Thyroid gland (tissue), 4 donors: Measurements from ENCODE around the gene RTRAF. TPM values are rescaled to one million over a fixed set of nuclear protein-coding genes. Genes with fewer than 3 reads are reported as not detected.

Experiments used
- DNase-seq, 2 donors: peaks; one replicate each; pipeline ENCODE4 v3.0.0-alpha.2; 2019
- H3K27ac ChIP-seq, 3 donors: fragments of 200-600 bp; sonication (generic); 1 replicate in 2 of 3; 2 replicates in 1 of 3; pipeline ENCODE4 v1.5.1; 2016 to 2019; ENCODE audit warnings: mild to moderate bottlenecking in 1 of 3, moderate library complexity in 1 of 3
- H3K27me3 ChIP-seq: fragments of 200-600 bp; sonication (generic); one replicate; pipeline ENCODE4 v1.5.1; 2019
- H3K36me3 ChIP-seq, 2 donors: fragments of 200-600 bp; sonication (generic); one replicate each; pipeline ENCODE4 v1.5.1; 2016 to 2019
- H3K4me1 ChIP-seq, 2 donors: fragments of 200-600 bp; sonication (generic); one replicate each; pipeline ENCODE4 v1.5.1; 2017 to 2019
- H3K4me3 ChIP-seq, 3 donors: fragments of 200-600 bp; sonication (generic); replicated peaks in 1 of 3; 1 replicate in 2 of 3; 2 replicates in 1 of 3; pipeline ENCODE4 v1.5.1; 2016; ENCODE audit warnings: mild to moderate bottlenecking in 1 of 3
- H3K9me3 ChIP-seq: fragments of 200-600 bp; sonication (generic); one replicate; pipeline ENCODE4 v1.5.1; 2017
- CTCF ChIP-seq, 6 experiments: fragments of 200-600 bp in 3 of 6; fragments of 450-650 bp in 3 of 6; sonication (generic) in 3 of 6; IDR thresholded peaks; one replicate each; pipeline ENCODE4 v1.5.1; 2016 to 2019; ENCODE audit warnings: antibody characterized with exemption in 6 of 6, mild to moderate bottlenecking in 2 of 6, inconsistent platforms in 1 of 6, moderate library complexity in 1 of 6
- POLR2A ChIP-seq, 2 donors: fragments of 450-650 bp; IDR thresholded peaks; one replicate each; pipeline ENCODE4 v1.6.1; 2017; ENCODE audit warnings: antibody characterized with exemption in 2 of 2, mild to moderate bottlenecking in 2 of 2, moderate library complexity in 1 of 2
- WGBS, 2 donors: methylation state at CpG; one replicate each; pipeline ENCODE4 v1.1.5; 2017; 5-methylcytosine and 5-hydroxymethylcytosine counted together
- intact Hi-C: fragments of 100-400 bp; cut with DNase I; formaldehyde crosslinking; loops from one replicate; pipeline ENCODE4 v1.15.1; 2023
- total RNA-seq, 4 donors: library from RNA; depleted of rRNA; stranded (reverse); fragments of >200 nt; gene quantifications; one replicate each; pipeline ENCODE4 v1.2.3, GENCODE V29; 2016

The RTRAF gene
- total RNA-seq, 4 donors from 2014 or later = 42.9 to 84.2 (median 51.6) TPM

- H3K4me1 ChIP-seq = peaks cover 7 to 9% of the 10 kb centered on the region in 2 donors
- DNase-seq = no peak
- intact Hi-C loops = no loop called here
- no peaks in the 10 kb centered on the region for H3K27me3 ChIP-seq
- peaks cover 27 to 49% of the 10 kb centered on the region in 2 donors for H3K36me3 ChIP-seq
- H3K27ac ChIP-seq = peak overlapping the region in 1 of 3 donors; percentile 9
- TF ChIP-seq CTCF (IDR thresholded peaks at IDR 0.05) (no peak), POLR2A (IDR thresholded peaks at IDR 0.05) (no peak)
- H3K9me3 ChIP-seq = no peaks in the 10 kb centered on the region
- 81% methylated on average over 3 of the region's 3 CpGs for WGBS, 2 donors
- no peak overlapping the region for H3K4me3 ChIP-seq
Measured at GRCh38 chr14:52000019-52000582, 10.8 kb downstream of the RTRAF start.

- TF ChIP-seq POLR2A (IDR thresholded peaks at IDR 0.05) (no peak), CTCF (IDR thresholded peaks at IDR 0.05) (no peak)
- WGBS, 2 donors = 77 to 78% methylated on average over 3 of the region's 3 CpGs
- H3K27ac ChIP-seq = no peak overlapping the region
Measured at GRCh38 chr14:52000696-52001095, 11.3 kb downstream of the RTRAF start.

GRCh38 chr14:52002542-52002941 is 13.2 kb downstream of the RTRAF start:
- peak overlapping the region in 1 of 3 donors; percentile 15 for H3K27ac ChIP-seq
- intact Hi-C loops = no loop called here
- no peak for DNase-seq
- whole genome bisulfite sequencing, 2 donors = 77 to 84% methylated on average over 4 of the region's 4 CpGs
- peaks cover 41 to 56% of the 10 kb centered on the region in 2 donors for H3K36me3 ChIP-seq
- peaks cover 21 to 24% of the 10 kb centered on the region in 2 donors for H3K4me1 ChIP-seq
- TF ChIP-seq POLR2A (IDR thresholded peaks at IDR 0.05) (no peak), CTCF (IDR thresholded peaks at IDR 0.05) (no peak)
- H3K4me3 ChIP-seq = no peak overlapping the region
- H3K9me3 ChIP-seq = no peaks in the 10 kb centered on the region
- no peaks in the 10 kb centered on the region for H3K27me3 ChIP-seq

More at GRCh38 chr14:52000696-52001095, 11.3 kb downstream of the RTRAF start:
- H3K9me3 ChIP-seq = no peaks in the 10 kb centered on the region
- H3K4me1 ChIP-seq = peaks cover 7 to 9% of the 10 kb centered on the region in 2 donors
- intact Hi-C loops = no loop called here
- peaks cover 33 to 51% of the 10 kb centered on the region in 2 donors for H3K36me3 ChIP-seq
- DNase-seq = no peak
- H3K4me3 ChIP-seq = no peak overlapping the region
- no peaks in the 10 kb centered on the region for H3K27me3 ChIP-seq

- 79 to 82% methylated on average over 3 of the region's 3 CpGs for WGBS, 2 donors
- DNase-seq = no peak
- intact Hi-C loops = no loop called here
- peaks cover 23 to 25% of the 10 kb centered on the region in 2 donors for H3K4me1 ChIP-seq
- TF ChIP-seq CTCF (IDR thresholded peaks at IDR 0.05) (no peak), POLR2A (IDR thresholded peaks at IDR 0.05) (no peak)
- H3K36me3 ChIP-seq = peaks cover 46 to 61% of the 10 kb centered on the region in 2 donors
- peak overlapping the region in 1 of 3 donors; percentile 69 for H3K27ac ChIP-seq
- H3K4me3 ChIP-seq = no peak overlapping the region
- no peaks in the 10 kb centered on the region for H3K27me3 ChIP-seq
- no peaks in the 10 kb centered on the region for H3K9me3 ChIP-seq
Measured at GRCh38 chr14:52003324-52003723, 14.0 kb downstream of the RTRAF start.

GRCh38 chr14:52005625-52006024 is 16.3 kb downstream of the RTRAF start:
- Histone ChIP-seq H3K36me3 (peaks cover 43 to 72% of the 10 kb centered on the region in 2 donors), H3K4me1 (peaks cover 25 to 31% of the 10 kb centered on the region in 2 donors), H3K27ac (peak overlapping the region in 1 of 3 donors; percentile 43), H3K27me3 (no peaks in the 10 kb centered on the region), H3K4me3 (no peak overlapping the region), H3K9me3 (no peaks in the 10 kb centered on the region)
- intact Hi-C loops = no loop called here
- DNase-seq = no peak
- TF ChIP-seq CTCF (IDR thresholded peaks at IDR 0.05) (no peak), POLR2A (IDR thresholded peaks at IDR 0.05) (no peak)
- WGBS, 2 donors = 69 to 83% methylated on average over 2 of the region's 2 CpGs
